Sigmoid colon (tissue), 7 donors: ENCODE data around the gene OR10V1. TPM values are rescaled to one million over a fixed set of nuclear protein-coding genes. Genes with fewer than 3 reads are reported as not detected.

Source experiments
- DNase-seq: peaks from one replicate; pipeline ENCODE4 v3.0.0-alpha.2; 2019
- H3K27ac ChIP-seq, 4 donors: fragments of 200-600 bp; sonication (generic); one replicate each; pipeline ENCODE4 v1.5.1; 2016 to 2019; ENCODE audit warnings: mild to moderate bottlenecking in 1 of 4
- H3K27me3 ChIP-seq, 3 donors: fragments of 200-600 bp; sonication (generic); one replicate each; pipeline ENCODE4 v1.5.1; 2019; ENCODE audit warnings: mild to moderate bottlenecking in 1 of 3
- H3K36me3 ChIP-seq, 4 donors: fragments of 200-600 bp; sonication (generic); one replicate each; pipeline ENCODE4 v1.5.1; 2016 to 2019
- H3K4me1 ChIP-seq, 4 donors: fragments of 200-600 bp; sonication (generic); one replicate each; pipeline ENCODE4 v1.5.1; 2017 to 2019
- H3K4me3 ChIP-seq, 4 donors: fragments of 200-600 bp; sonication (generic); one replicate each; pipeline ENCODE4 v1.5.1; 2017 to 2019; ENCODE audit warnings: mild to moderate bottlenecking in 2 of 4, moderate library complexity in 1 of 4
- H3K9me3 ChIP-seq, 4 donors: fragments of 200-600 bp in 3 of 4; sonication (generic) in 3 of 4; one replicate each; pipeline versions ENCODE4 v1.5.1 to v1.6.1; 2013 to 2019
- CTCF ChIP-seq, 4 experiments: fragments of 450-650 bp in 3 of 4; fragments of 200-600 bp in 1 of 4; IDR thresholded peaks; one replicate each; pipeline ENCODE4 v1.5.1; 2016 to 2019; ENCODE audit warnings: antibody characterized with exemption in 4 of 4, mild to moderate bottlenecking in 3 of 4, moderate library complexity in 2 of 4
- EP300 ChIP-seq, 4 donors: sonication (generic); formaldehyde crosslinking; IDR thresholded peaks; one replicate each; pipeline ENCODE4 v1.6.1; 2017; ENCODE audit warnings: antibody characterized with exemption in 4 of 4
- POLR2A ChIP-seq, 2 donors: fragments of 450-650 bp; IDR thresholded peaks; one replicate each; pipeline ENCODE4 v1.6.1; 2016; ENCODE audit warnings: antibody characterized with exemption in 2 of 2, mild to moderate bottlenecking in 2 of 2, moderate library complexity in 2 of 2
- POLR2AphosphoS5 ChIP-seq, 4 donors: sonication (generic); formaldehyde crosslinking; IDR thresholded peaks; one replicate each; pipeline ENCODE4 v1.6.1; 2017; ENCODE audit warnings: antibody characterized with exemption in 4 of 4
- WGBS, 2 donors: extraction: QIAGEN DNeasy Blood & Tissue Kit; methylation state at CpG; one replicate each; pipeline ENCODE4 v1.1.7; 2013; 5-methylcytosine and 5-hydroxymethylcytosine counted together
- intact Hi-C: fragments of 100-400 bp; cut with DNase I; formaldehyde crosslinking; loops from one replicate; pipeline ENCODE4 v1.15.1; 2023
- polyA plus RNA-seq, 3 donors: library from polyadenylated mRNA; stranded (reverse); fragments of 200-250 nt; gene quantifications; one replicate each; pipeline ENCODE4 v1.2.3, GENCODE V29; 2013
- total RNA-seq, 4 donors: library from RNA; depleted of rRNA; stranded (reverse); fragments of >200 nt; gene quantifications; one replicate each; pipeline ENCODE4 v1.1.0, GENCODE V29; 2016
- donor health status: healthy with polysubstance abuse.
- donor health status: Bipolar disorder and iron deficiency.
- donor health status: healthy.

Gene OR10V1
- total and polyA plus RNA-seq, 7 donors, result not detected

GRCh38 chr11:59668188-59668949 lies 45.3 kb downstream of the OR10V1 start:
- intact Hi-C loops, result loop anchor here (1.0 to 10.0 kb wide), 4 partner anchors 52 to 524 kb away; partner anchors contain the start of gene FAM111A
- Histone ChIP-seq H3K9me3 (no peaks in the 10 kb centered on the region), H3K36me3 (peaks cover 0 to 31% (median 14%) of the 10 kb centered on the region in 4 donors), H3K4me1 (peaks cover 0 to 39% (median 27%) of the 10 kb centered on the region in 4 donors), H3K27ac (peak overlapping the region; percentile 91 to 95 (median 94)), H3K27me3 (no peaks in the 10 kb centered on the region), H3K4me3 (peak overlapping the region; percentile 81 to 96 (median 91))
- DNase-seq, result peak; percentile 86
- TF ChIP-seq POLR2A (IDR thresholded peaks at IDR 0.05) (no peak), CTCF (IDR thresholded peaks at IDR 0.05) (peak; percentile 15 to 53 (median 38))
- 1% methylated on average over 39 of the region's 39 CpGs for WGBS, 2 donors

- H3K9me3 ChIP-seq, result no peaks in the 10 kb centered on the region
- peaks cover 0 to 31% (median 14%) of the 10 kb centered on the region in 4 donors for H3K36me3 ChIP-seq
- DNase-seq, result no peak
- no peaks in the 10 kb centered on the region for H3K27me3 ChIP-seq
- TF ChIP-seq EP300 (IDR thresholded peaks at IDR 0.05) (no peak), POLR2AphosphoS5 (IDR thresholded peaks at IDR 0.05) (no peak)
- 6 to 33% methylated on average over 3 of the region's 3 CpGs for WGBS, 2 donors
- intact Hi-C loops, result loop anchor here (1.0 to 10.0 kb wide), 4 partner anchors 51 to 523 kb away; partner anchors contain the start of gene FAM111A
- peaks cover 0 to 41% (median 27%) of the 10 kb centered on the region in 4 donors for H3K4me1 ChIP-seq
- H3K27ac ChIP-seq, result peak overlapping the region; percentile 91 to 95 (median 94)
- peak overlapping the region; percentile 81 to 96 (median 91) for H3K4me3 ChIP-seq
These were observed 45.8 kb downstream of the OR10V1 start for GRCh38 chr11:59667812-59668187.

GRCh38 chr11:59666969-59667368 lies 46.7 kb downstream of the OR10V1 start:
- H3K4me1 ChIP-seq, result peaks cover 0 to 41% (median 30%) of the 10 kb centered on the region in 4 donors
- intact Hi-C loops, result loop anchor here (10.0 kb wide), 1 partner anchor 522 kb away; the partner anchor contains the start of gene FAM111A
- H3K9me3 ChIP-seq, result no peaks in the 10 kb centered on the region
- peak overlapping the region in 3 of 4 donors; percentile 91 to 95 (median 94) for H3K27ac ChIP-seq
- H3K4me3 ChIP-seq, result no peak overlapping the region
- peaks cover 0 to 37% (median 14%) of the 10 kb centered on the region in 4 donors for H3K36me3 ChIP-seq
- TF ChIP-seq CTCF (IDR thresholded peaks at IDR 0.05), result no peak
- TF ChIP-seq EP300 (IDR thresholded peaks at IDR 0.05), result no peak
- no peak for TF ChIP-seq POLR2A (IDR thresholded peaks at IDR 0.05)
- peak in 1 of 4 donors; percentile 16 for TF ChIP-seq POLR2AphosphoS5 (IDR thresholded peaks at IDR 0.05)
- H3K27me3 ChIP-seq, result no peaks in the 10 kb centered on the region
- 44 to 46% methylated on average over 1 of the region's 1 CpG for WGBS, 2 donors
- no peak for DNase-seq

Other genes starting within 250 kb of the OR10V1 start
- gene OR4D10, start 240.5 kb downstream of the OR10V1 start, total RNA-seq, result not detected
- not detected for gene OR4D10, start 240.5 kb downstream of the OR10V1 start, polyA plus RNA-seq
- not detected for gene OR4D11, start 210.3 kb downstream of the OR10V1 start, total RNA-seq
- gene OR4D11, start 210.3 kb downstream of the OR10V1 start, polyA plus RNA-seq, result not detected
- gene OR4D9, start 202.3 kb downstream of the OR10V1 start, total RNA-seq, result not detected
- not detected for gene OR4D9, start 202.3 kb downstream of the OR10V1 start, polyA plus RNA-seq
- gene OSBP, start 98.1 kb downstream of the OR10V1 start, total RNA-seq, result 10 to 100 TPM; 27.5 to 41.5 (median 30.0) TPM
- 10 to 100 TPM; 16.2 to 24.7 (median 17.1) TPM for gene OSBP, start 98.1 kb downstream of the OR10V1 start, polyA plus RNA-seq
- gene PATL1, start 44.8 kb downstream of the OR10V1 start, total RNA-seq, result 10 to 100 TPM; 11.0 to 16.9 (median 12.3) TPM
- gene PATL1, start 44.8 kb downstream of the OR10V1 start, polyA plus RNA-seq, result 10 to 100 TPM; 17.4 to 21.2 (median 17.8) TPM
- gene STX3, start 41.5 kb upstream of the OR10V1 start, total RNA-seq, result 10 to 100 TPM in 3 of 4 donors, 1 to 10 TPM in 1; 9.7 to 19.3 (median 15.4) TPM
- gene STX3, start 41.5 kb upstream of the OR10V1 start, polyA plus RNA-seq, result 100 to 1,000 TPM in 1 of 3 donors, 10 to 100 TPM in 2; 39.2 to 120 (median 90.1) TPM
- gene MRPL16, start 96.9 kb upstream of the OR10V1 start, total RNA-seq, result 10 to 100 TPM; 41.9 to 52.6 (median 44.9) TPM
- 10 to 100 TPM; 63.7 to 79.5 (median 75.7) TPM for gene MRPL16, start 96.9 kb upstream of the OR10V1 start, polyA plus RNA-seq
- not detected for gene CBLIF, start 131.7 kb upstream of the OR10V1 start, total RNA-seq
- gene CBLIF, start 131.7 kb upstream of the OR10V1 start, polyA plus RNA-seq, result under 1 TPM in 1 of 3 donors, not detected in 2; 0.28 TPM
- gene TCN1, start 152.6 kb upstream of the OR10V1 start, total RNA-seq, result not detected
- gene TCN1, start 152.6 kb upstream of the OR10V1 start, polyA plus RNA-seq, result 1 to 10 TPM in 1 of 3 donors, not detected in 2; 1.8 TPM
- gene OOSP3, start 164.9 kb upstream of the OR10V1 start, total RNA-seq, result not detected
- gene OOSP3, start 164.9 kb upstream of the OR10V1 start, polyA plus RNA-seq, result not detected
- gene OOSP1, start 224.6 kb upstream of the OR10V1 start, total RNA-seq, result not detected
- not detected for gene OOSP1, start 224.6 kb upstream of the OR10V1 start, polyA plus RNA-seq